WTC11 (cell line): Measurements from ENCODE around the gene IL10RA. TPM values are rescaled to one million over a fixed set of nuclear protein-coding genes. Genes with fewer than 3 reads are reported as not detected.
"Not testable (repeated sequence)": the region's sequence is repeated elsewhere in the genome, so short reads cannot be mapped to it uniquely, and the experiment has no call there.

Source experiments
- ATAC-seq: fragments of 200-7000 bp; cut with Tn5 transposase; 2 replicates; pipeline ENCODE4 v1.10.0; 2021; ENCODE audit warnings: mild to moderate bottlenecking, moderate library complexity
- CTCF ChIA-PET: fragments of 300-600 bp; sonication (Branson Sonifier 250); formaldehyde crosslinking; loops from one replicate; lab custom pipeline; 2021; ENCODE audit warnings: antibody characterized with exemption; lab: Charles Lee
- POLR2A ChIA-PET: fragments of 350-600 bp; sonication (Branson Sonifier 250); formaldehyde crosslinking; loops from one replicate; lab custom pipeline; 2021; ENCODE audit warnings: antibody characterized with exemption; lab: Charles Lee
- DNase-seq: peaks from one replicate; pipeline ENCODE4 v3.0.0; 2021; ENCODE audit warnings: low spot score
- H3K27ac Mint-ChIP-seq: 2 replicates; pipeline ENCODE4 v1.8.0; 2021; ENCODE audit warnings: mixed read lengths
- H3K27me3 Mint-ChIP-seq: 2 replicates; pipeline ENCODE4 v1.8.0; 2021; ENCODE audit warnings: low read depth, mild to moderate bottlenecking, moderate library complexity, mixed read lengths
- H3K36me3 Mint-ChIP-seq: 2 replicates; pipeline ENCODE4 v1.8.0; 2021; ENCODE audit warnings: mixed read lengths
- H3K4me1 Mint-ChIP-seq: 2 replicates; pipeline ENCODE4 v1.8.0; 2022; ENCODE audit warnings: mixed read lengths
- H3K4me3 Mint-ChIP-seq: 2 replicates; pipeline ENCODE4 v1.8.0; 2021; ENCODE audit warnings: mild to moderate bottlenecking, moderate library complexity, mixed read lengths
- H3K9me3 Mint-ChIP-seq: 2 replicates; pipeline ENCODE4 v1.8.0; 2021; ENCODE audit warnings: mixed read lengths
- CTCF ChIP-seq: fragments of 200-600 bp; IDR thresholded peaks from 2 replicates; pipeline ENCODE4 v1.8.0; 2022; ENCODE audit warnings: antibody characterized with exemption
- ZNF396 ChIP-seq: fragments of 250-450 bp; sonication (Bioruptor Pico); IDR thresholded peaks from 2 replicates; pipeline ENCODE4 v1.8.0; 2021; ENCODE audit warnings: mild to moderate bottlenecking, moderate library complexity, borderline replicate concordance
- total RNA-seq: library from RNA; stranded (reverse); gene quantifications from 3 replicates; pipeline ENCODE4 v1.2.3, GENCODE V29; 2021
- TF ChIP-seq, protein P1 (sequence below): fragments of 250-450 bp; sonication (Bioruptor Pico); IDR thresholded peaks from 2 replicates; pipeline ENCODE4 v1.9.0; 2021; ENCODE audit warnings: mild to moderate bottlenecking
- TF ChIP-seq, protein P2 (sequence below): fragments of 250-450 bp; sonication (Bioruptor Pico); IDR thresholded peaks from 2 replicates; pipeline ENCODE4 v1.9.0; 2021; ENCODE audit warnings: mild to moderate bottlenecking, borderline replicate concordance

Gene IL10RA
- total RNA-seq, 1 experiment from 2014 or later = 0.74 TPM

GRCh38 chr11:117946156-117946841 lies 39.9 kb upstream of the IL10RA start:
- ATAC-seq (peak; percentile 19), DNase-seq (no peak)
- CTCF ChIA-PET = interaction anchor here (0.5 to 10.5 kb wide), 75 partner anchors 9 to 535 kb away, joined by 3 to 336 read pairs (median 6); partner anchors contain the start of genes FXYD2, FXYD6, IL10RA and SCN2B
- H3K36me3 Mint-ChIP-seq = no peaks in the 10 kb centered on the region
- no peaks in the 10 kb centered on the region for H3K4me1 Mint-ChIP-seq
- no peak for TF ChIP-seq ZNF396
- TF ChIP-seq, protein P1, sequence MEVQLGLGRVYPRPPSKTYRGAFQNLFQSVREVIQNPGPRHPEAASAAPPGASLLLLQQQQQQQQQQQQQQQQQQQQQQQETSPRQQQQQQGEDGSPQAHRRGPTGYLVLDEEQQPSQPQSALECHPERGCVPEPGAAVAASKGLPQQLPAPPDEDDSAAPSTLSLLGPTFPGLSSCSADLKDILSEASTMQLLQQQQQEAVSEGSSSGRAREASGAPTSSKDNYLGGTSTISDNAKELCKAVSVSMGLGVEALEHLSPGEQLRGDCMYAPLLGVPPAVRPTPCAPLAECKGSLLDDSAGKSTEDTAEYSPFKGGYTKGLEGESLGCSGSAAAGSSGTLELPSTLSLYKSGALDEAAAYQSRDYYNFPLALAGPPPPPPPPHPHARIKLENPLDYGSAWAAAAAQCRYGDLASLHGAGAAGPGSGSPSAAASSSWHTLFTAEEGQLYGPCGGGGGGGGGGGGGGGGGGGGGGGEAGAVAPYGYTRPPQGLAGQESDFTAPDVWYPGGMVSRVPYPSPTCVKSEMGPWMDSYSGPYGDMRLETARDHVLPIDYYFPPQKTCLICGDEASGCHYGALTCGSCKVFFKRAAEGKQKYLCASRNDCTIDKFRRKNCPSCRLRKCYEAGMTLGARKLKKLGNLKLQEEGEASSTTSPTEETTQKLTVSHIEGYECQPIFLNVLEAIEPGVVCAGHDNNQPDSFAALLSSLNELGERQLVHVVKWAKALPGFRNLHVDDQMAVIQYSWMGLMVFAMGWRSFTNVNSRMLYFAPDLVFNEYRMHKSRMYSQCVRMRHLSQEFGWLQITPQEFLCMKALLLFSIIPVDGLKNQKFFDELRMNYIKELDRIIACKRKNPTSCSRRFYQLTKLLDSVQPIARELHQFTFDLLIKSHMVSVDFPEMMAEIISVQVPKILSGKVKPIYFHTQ = no peak
- H3K27ac Mint-ChIP-seq = peak overlapping the region; percentile 28; the same call in 1 of the 2 replicates
- no peak overlapping the region for H3K4me3 Mint-ChIP-seq
- H3K27me3 Mint-ChIP-seq = no peaks in the 10 kb centered on the region
- POLR2A ChIA-PET = no interaction called here
- H3K9me3 Mint-ChIP-seq = no peaks in the 10 kb centered on the region

DNA sequence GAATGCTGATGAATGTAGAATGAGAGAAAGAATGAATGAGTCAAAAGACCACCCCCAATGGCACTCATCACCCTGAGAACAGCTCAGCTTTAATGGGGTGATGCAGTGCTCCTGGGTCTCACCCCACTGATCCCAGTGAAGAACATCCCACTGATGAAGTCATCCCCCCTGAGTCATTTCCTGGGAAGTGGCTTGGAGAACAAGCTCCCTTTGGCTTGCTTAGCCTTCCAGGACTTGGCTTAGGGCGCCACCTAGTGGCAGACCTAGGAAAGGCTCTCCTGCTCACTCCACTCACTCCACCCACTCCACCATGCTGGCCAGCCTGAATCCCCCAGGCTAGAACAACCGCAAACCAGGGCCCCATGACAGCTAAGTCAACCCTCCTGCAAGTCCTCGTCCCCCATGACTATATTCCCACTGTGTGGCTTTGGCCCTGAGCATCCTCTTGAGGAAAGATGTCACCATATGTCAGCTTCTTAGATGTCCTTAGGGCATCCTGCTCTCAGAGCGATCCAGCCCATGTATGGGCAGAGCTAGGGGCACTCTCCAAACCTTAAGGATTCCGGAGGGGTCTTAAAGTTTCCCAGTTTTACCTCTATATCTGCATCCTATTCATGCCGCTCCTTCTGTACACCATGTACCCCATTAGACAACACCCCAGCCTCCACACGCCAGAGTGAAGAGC lies 39.2 kb upstream of the IL10RA start:
- DNase-seq (peak; percentile 94), ATAC-seq (peak; percentile 97)
- ChIA-PET POLR2A (interaction anchor here (0.6 kb wide), 1 partner anchor 35 kb away, joined by 4 read pairs; no protein-coding TSS in a partner anchor), CTCF (interaction anchor here (0.5 to 10.5 kb wide), 75 partner anchors 8 to 536 kb away, joined by 3 to 336 read pairs (median 6); partner anchors contain the start of genes FXYD2, FXYD6, IL10RA and SCN2B)
- TF ChIP-seq, protein P2, sequence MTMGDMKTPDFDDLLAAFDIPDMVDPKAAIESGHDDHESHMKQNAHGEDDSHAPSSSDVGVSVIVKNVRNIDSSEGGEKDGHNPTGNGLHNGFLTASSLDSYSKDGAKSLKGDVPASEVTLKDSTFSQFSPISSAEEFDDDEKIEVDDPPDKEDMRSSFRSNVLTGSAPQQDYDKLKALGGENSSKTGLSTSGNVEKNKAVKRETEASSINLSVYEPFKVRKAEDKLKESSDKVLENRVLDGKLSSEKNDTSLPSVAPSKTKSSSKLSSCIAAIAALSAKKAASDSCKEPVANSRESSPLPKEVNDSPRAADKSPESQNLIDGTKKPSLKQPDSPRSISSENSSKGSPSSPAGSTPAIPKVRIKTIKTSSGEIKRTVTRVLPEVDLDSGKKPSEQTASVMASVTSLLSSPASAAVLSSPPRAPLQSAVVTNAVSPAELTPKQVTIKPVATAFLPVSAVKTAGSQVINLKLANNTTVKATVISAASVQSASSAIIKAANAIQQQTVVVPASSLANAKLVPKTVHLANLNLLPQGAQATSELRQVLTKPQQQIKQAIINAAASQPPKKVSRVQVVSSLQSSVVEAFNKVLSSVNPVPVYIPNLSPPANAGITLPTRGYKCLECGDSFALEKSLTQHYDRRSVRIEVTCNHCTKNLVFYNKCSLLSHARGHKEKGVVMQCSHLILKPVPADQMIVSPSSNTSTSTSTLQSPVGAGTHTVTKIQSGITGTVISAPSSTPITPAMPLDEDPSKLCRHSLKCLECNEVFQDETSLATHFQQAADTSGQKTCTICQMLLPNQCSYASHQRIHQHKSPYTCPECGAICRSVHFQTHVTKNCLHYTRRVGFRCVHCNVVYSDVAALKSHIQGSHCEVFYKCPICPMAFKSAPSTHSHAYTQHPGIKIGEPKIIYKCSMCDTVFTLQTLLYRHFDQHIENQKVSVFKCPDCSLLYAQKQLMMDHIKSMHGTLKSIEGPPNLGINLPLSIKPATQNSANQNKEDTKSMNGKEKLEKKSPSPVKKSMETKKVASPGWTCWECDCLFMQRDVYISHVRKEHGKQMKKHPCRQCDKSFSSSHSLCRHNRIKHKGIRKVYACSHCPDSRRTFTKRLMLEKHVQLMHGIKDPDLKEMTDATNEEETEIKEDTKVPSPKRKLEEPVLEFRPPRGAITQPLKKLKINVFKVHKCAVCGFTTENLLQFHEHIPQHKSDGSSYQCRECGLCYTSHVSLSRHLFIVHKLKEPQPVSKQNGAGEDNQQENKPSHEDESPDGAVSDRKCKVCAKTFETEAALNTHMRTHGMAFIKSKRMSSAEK (CRISPR knock-in tag) = no peak
- peak; percentile 96 for TF ChIP-seq CTCF
- Mint-ChIP-seq H3K36me3 (no peaks in the 10 kb centered on the region), H3K27ac (0 out of 2 replicates have a peak overlapping the region, but pooled peaks have one; percentile 28), H3K9me3 (no peaks in the 10 kb centered on the region), H3K4me3 (no peak overlapping the region), H3K27me3 (no peaks in the 10 kb centered on the region), H3K4me1 (no peaks in the 10 kb centered on the region)

- H3K27ac Mint-ChIP-seq, POLR2A ChIA-PET, DNase-seq, H3K4me3 Mint-ChIP-seq, H3K27me3 Mint-ChIP-seq, H3K4me1 Mint-ChIP-seq, H3K36me3 Mint-ChIP-seq, ATAC-seq, H3K9me3 Mint-ChIP-seq: not testable (repeated sequence)
- CTCF ChIA-PET = interaction anchor here (0.7 to 10.5 kb wide), 18 partner anchors 13 to 521 kb away, joined by 3 to 336 read pairs (median 20); partner anchors contain the start of genes FXYD2, IL10RA and TMPRSS13
These were observed 38.4 kb upstream of the IL10RA start for GRCh38 chr11:117947751-117948150.

DNA sequence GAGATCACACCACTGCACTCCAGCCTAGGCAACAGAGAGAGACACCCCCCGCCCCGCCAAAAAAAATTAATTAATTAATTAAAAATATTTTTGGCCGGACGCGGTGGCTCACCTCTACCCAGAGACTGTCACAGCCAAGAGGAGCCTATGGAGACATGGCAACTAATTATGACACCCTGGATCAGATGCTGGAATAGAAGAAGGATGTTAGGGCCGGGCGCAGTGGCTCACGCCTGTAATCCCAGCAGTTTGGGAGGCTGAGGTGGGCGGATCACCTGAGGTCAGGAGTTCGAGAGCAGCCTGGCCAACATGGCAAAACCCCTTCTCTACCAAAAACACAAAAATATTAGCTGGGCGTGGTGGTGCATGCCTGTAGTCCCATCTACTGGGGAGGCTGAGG lies 37.7 kb upstream of the IL10RA start:
- H3K27ac Mint-ChIP-seq = not testable (repeated sequence)

More for the DNA sequence above, 37.7 kb upstream of the IL10RA start:
- POLR2A ChIA-PET, H3K4me3 Mint-ChIP-seq, H3K27me3 Mint-ChIP-seq, H3K9me3 Mint-ChIP-seq, H3K4me1 Mint-ChIP-seq, ATAC-seq, DNase-seq, H3K36me3 Mint-ChIP-seq: not testable (repeated sequence)
- CTCF ChIA-PET = interaction anchor here (4.0 to 10.5 kb wide), 3 partner anchors 44 to 140 kb away, joined by 35 to 336 read pairs (median 71); partner anchors contain the start of gene FXYD2
